GM12801 (cell line): ENCODE results near the gene JTB.

ENCODE experiments used
- TF ChIP-seq, protein P1 (sequence below): IDR thresholded peaks from one replicate; pipeline ENCODE4 v1.5.1; 2011; ENCODE audit warnings: control low read depth; ENCODE audit not compliant: insufficient read length; ENCODE audit errors: extremely low read depth

The JTB gene

DNA sequence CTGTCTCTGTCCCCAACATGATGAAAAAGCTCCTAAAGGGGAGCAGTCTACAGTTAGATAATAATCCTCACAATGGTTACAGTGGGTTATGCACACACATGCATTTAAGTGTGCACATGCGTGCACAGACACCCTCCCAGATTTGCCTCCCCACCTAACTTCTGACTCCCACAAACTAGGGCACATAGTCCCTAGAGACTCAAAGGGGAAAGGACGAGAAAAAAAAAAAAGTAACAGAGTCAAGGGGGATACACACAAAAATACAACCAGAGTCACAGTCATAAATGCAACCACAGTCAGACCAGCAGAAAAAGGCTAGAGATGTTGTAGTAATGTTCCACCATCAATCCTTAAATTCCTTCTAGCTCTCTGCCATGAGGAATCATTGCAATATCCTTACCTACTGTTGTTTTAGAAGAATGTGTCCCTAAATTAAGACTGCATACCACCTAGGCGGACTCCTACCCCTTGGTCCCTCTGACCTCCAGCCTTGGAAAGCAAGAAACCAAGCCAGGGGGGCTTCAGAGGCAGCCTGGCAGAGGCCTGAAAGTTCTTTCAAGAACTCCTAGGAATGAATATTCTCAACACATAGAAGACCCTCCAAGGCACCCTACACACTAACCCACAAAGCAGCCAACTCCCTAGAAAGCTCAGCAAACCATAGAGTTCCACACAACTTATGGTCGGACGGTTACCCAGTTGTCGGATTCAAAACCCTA lies 20.3 kb downstream of the JTB start:
- TF ChIP-seq, protein P1, sequence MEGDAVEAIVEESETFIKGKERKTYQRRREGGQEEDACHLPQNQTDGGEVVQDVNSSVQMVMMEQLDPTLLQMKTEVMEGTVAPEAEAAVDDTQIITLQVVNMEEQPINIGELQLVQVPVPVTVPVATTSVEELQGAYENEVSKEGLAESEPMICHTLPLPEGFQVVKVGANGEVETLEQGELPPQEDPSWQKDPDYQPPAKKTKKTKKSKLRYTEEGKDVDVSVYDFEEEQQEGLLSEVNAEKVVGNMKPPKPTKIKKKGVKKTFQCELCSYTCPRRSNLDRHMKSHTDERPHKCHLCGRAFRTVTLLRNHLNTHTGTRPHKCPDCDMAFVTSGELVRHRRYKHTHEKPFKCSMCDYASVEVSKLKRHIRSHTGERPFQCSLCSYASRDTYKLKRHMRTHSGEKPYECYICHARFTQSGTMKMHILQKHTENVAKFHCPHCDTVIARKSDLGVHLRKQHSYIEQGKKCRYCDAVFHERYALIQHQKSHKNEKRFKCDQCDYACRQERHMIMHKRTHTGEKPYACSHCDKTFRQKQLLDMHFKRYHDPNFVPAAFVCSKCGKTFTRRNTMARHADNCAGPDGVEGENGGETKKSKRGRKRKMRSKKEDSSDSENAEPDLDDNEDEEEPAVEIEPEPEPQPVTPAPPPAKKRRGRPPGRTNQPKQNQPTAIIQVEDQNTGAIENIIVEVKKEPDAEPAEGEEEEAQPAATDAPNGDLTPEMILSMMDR: no peak

DNA sequence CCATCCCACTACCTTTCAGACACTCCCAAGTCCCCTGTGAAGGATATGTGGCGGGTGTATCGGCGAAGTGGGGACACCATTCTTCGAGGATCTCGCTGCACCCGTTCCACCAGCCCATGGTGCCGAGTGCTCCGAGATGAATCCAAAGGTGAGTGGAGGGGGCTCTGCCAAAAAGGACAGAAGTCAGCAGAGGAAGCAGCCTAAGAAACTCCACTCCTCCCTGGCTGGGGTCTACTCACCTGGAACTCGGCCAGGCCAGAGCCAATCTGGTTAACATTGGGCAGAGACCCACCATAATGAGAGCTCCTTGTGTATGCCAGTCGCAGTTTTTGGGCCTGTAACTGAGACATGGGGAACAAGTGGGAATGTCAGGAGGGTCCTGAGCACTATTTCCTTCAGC lies 22.6 kb downstream of the JTB start:
- TF ChIP-seq, protein P1: no peak

DNA sequence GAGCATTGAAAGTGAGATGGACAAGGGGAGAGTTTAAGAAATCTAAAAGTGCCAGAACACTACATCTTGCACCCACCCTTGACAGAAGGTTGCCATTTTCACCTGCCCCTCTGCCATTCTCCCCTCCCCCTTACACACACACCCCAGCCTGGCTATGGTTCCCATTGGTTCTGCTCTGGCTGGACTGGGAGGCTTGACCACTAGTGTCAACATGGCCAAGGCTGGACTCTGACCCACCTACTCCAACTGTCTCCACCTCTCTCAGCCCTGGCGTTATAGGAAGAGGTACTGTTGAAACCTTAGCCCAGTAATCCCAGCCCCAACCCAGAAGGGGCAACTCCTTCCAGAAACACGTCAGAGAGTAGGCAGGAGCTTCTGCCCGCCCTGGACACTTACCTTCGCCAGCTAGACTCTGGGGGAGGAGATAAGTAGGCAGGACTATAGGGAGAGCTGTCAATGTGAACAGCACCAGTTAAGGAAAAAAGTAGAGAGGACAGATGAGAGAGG lies 23.6 kb downstream of the JTB start:
- TF ChIP-seq, protein P1: no peak

GRCh38 chr1:153951801-153952200 lies 25.7 kb downstream of the JTB start:
- TF ChIP-seq, protein P1: no peak

DNA sequence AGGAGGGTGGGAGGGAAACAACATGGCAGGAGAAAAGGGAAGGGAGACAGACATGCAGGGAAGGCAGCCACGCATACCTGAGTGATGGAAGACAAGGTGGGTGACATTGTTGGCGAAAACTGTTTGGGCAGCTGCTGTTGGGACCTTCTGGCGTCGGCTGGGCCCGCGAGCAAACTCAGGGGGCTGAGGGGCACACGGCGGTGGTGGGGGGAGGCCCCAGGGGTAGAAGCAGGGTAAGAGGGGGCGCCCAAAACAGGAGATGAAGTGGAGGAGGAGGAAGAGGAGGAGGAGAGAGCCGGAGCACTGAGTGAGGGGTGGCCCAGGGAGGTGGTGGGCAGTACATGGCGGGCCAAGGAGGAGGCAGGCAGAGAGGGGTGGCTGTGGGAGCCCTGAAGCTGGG lies 26.3 kb downstream of the JTB start:
- TF ChIP-seq, protein P1: no peak

DNA sequence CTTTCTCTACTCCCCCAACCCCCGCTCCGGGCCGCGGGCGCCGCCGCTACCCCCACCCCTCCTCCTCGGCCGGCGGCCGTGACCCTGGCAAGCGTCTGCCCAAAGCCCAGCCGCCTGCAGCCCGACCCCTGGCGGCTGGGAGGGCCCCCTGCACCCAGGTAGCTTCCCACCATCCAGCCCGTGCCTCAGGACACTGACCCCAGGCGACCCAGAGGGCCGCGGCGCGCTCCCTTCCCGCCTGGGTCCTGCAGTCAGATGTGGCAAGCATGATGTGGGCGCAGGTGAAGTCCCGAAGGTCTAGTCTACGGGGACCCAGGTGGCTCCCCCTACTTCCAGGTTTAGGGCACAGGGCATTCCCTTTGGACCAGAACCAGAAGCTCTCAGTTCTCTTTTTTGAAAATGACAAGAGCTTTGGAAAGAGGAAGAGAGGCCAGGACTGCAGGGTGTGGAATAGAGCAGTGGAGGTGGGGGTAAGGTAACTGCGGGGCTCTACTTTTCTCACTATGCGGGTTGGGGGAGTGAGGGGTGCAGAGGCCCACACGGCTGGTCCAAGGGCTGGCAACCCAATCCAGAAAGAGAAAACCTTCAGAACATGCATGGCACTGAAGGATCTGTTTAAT lies 30.7 kb downstream of the JTB start, which contains the start of gene DENND4B:
Gene DENND4B, minus strand, starts transcription at position 97 of the 620 bp plus-strand sequence. CDS start 2,344 bp downstream, outside the sequence.
- TF ChIP-seq, protein P1: no peak

- TF ChIP-seq, protein P1: no peak
Observed at GRCh38 chr1:153945795-153946621, 31.5 kb downstream of the JTB start.
